Stimulated activated CD8-positive, alpha-beta memory T cell treated with anti-CD3 and anti-CD28 coated beads, Interleukin-7, amount 100 ng/mL, for 1 hour (primary cell): ENCODE results near the gene SEMA3B.
"Not testable (repeated sequence)": the region's sequence is repeated elsewhere in the genome, so short reads cannot be mapped to it uniquely, and the experiment has no call there.

ENCODE experiments used
- DNase-seq, 2 donors: peaks; one replicate each; pipeline ENCODE4 v3.0.0-alpha.2; 2020; ENCODE audit warnings: low read depth in 2 of 2

The SEMA3B gene

GRCh38 chr3:50268703-50269451, at the start of gene SEMA3B:
SEMA3B (plus strand) TSS chr3:50269147; CDS start chr3:50269241, 94 bp downstream.
- DNase-seq = no peak

- no peak for DNase-seq
These were observed 49.7 kb upstream of the SEMA3B start for GRCh38 chr3:50219285-50219684.

- DNase-seq = no peak
These were observed 48.8 kb upstream of the SEMA3B start for GRCh38 chr3:50220109-50220508.

- no peak for DNase-seq
These were observed 47.9 kb upstream of the SEMA3B start for GRCh38 chr3:50221051-50221410.

- DNase-seq = no peak
These were observed 47.4 kb upstream of the SEMA3B start for GRCh38 chr3:50221411-50222168.

GRCh38 chr3:50222169-50222528, 46.8 kb upstream of the SEMA3B start:
- DNase-seq = no peak

GRCh38 chr3:50224639-50225038, 44.3 kb upstream of the SEMA3B start:
- DNase-seq = no peak

- no peak for DNase-seq
These were observed 42.0 kb upstream of the SEMA3B start for GRCh38 chr3:50226888-50227389.

GRCh38 chr3:50227390-50228183, 41.4 kb upstream of the SEMA3B start:
- DNase-seq = peak; percentile 76 to 81

- DNase-seq = not testable (repeated sequence)
These were observed 40.7 kb upstream of the SEMA3B start for GRCh38 chr3:50228184-50228763.

GRCh38 chr3:50229490-50229889, 39.5 kb upstream of the SEMA3B start:
- DNase-seq = no peak

- DNase-seq = no peak
These were observed 38.7 kb upstream of the SEMA3B start for GRCh38 chr3:50230104-50230793.

- DNase-seq = no peak
These were observed 38.2 kb upstream of the SEMA3B start for GRCh38 chr3:50230794-50231125.

- no peak for DNase-seq
These were observed 37.4 kb upstream of the SEMA3B start for GRCh38 chr3:50231581-50231980.

GRCh38 chr3:50232303-50232702, 36.6 kb upstream of the SEMA3B start:
- no peak for DNase-seq

GRCh38 chr3:50233176-50233575, 35.8 kb upstream of the SEMA3B start:
- DNase-seq = no peak

GRCh38 chr3:50235716-50236483, 33.0 kb upstream of the SEMA3B start, which contains the start of gene GNAI2:
GNAI2 (plus strand) TSS chr3:50236204; CDS start chr3:50236336, 132 bp downstream.
- peak; percentile 96 to 97 for DNase-seq

- no peak for DNase-seq
These were observed 32.3 kb upstream of the SEMA3B start for GRCh38 chr3:50236484-50237132.

- DNase-seq = no peak
These were observed 31.8 kb upstream of the SEMA3B start for GRCh38 chr3:50237133-50237651.
